NB4 (cell line): ENCODE measurements around the gene KIF6.
"Not testable (repeated sequence)": the region's sequence is repeated elsewhere in the genome, so short reads cannot be mapped to it uniquely, and the experiment has no call there.

ENCODE experiments used
- DNase-seq: peaks from one replicate; pipeline ENCODE4 v3.0.0; 2010; ENCODE audit warnings: low read depth
- H3K4me3 ChIP-seq: one replicate; pipeline ENCODE4 v1.5.1; 2011; ENCODE audit warnings: mild to moderate bottlenecking, low read depth, low read length, moderate library complexity
- CTCF ChIP-seq: IDR thresholded peaks from one replicate; pipeline ENCODE4 v1.5.1; 2012; ENCODE audit warnings: low read depth, low read length
- MAX ChIP-seq: IDR thresholded peaks from 2 replicates; pipeline ENCODE4 v1.6.1; 2011; ENCODE audit warnings: low read depth, low read length
- MYC ChIP-seq: IDR thresholded peaks from 2 replicates; pipeline ENCODE4 v1.6.1; 2011; ENCODE audit warnings: low read depth, low read length
- POLR2A ChIP-seq: IDR thresholded peaks from 2 replicates; pipeline ENCODE4 v1.6.1; 2011; ENCODE audit warnings: mild to moderate bottlenecking; ENCODE audit not compliant: insufficient read length; ENCODE audit errors: extremely low read depth

The KIF6 gene

GRCh38 chr6:39508515-39508914, 216.7 kb downstream of the KIF6 start:
- no peak for DNase-seq
- TF ChIP-seq MYC (no peak), CTCF (no peak), MAX (no peak), POLR2A (no peak)
- H3K4me3 ChIP-seq: no peak overlapping the region

GRCh38 chr6:39507331-39507998, 217.7 kb downstream of the KIF6 start:
- DNase-seq: no peak
- TF ChIP-seq MYC (no peak), POLR2A (no peak), MAX (no peak)
- H3K4me3 ChIP-seq: no peak overlapping the region

GRCh38 chr6:39502362-39502955, 222.7 kb downstream of the KIF6 start:
- H3K4me3 ChIP-seq, DNase-seq: not testable (repeated sequence)

GRCh38 chr6:39499053-39499452, 226.2 kb downstream of the KIF6 start:
- TF ChIP-seq CTCF: no peak
- no peak for TF ChIP-seq MYC
- no peak for TF ChIP-seq POLR2A
- TF ChIP-seq MAX: no peak
- no peak overlapping the region for H3K4me3 ChIP-seq
- DNase-seq: no peak

GRCh38 chr6:39498096-39498495, 227.1 kb downstream of the KIF6 start:
- TF ChIP-seq MYC: no peak
- no peak for TF ChIP-seq CTCF
- no peak for TF ChIP-seq MAX
- no peak for TF ChIP-seq POLR2A
- H3K4me3 ChIP-seq: no peak overlapping the region
- DNase-seq: no peak

GRCh38 chr6:39496915-39497314, 228.3 kb downstream of the KIF6 start:
- DNase-seq: no peak
- no peak overlapping the region for H3K4me3 ChIP-seq

More at GRCh38 chr6:39496915-39497314, 228.3 kb downstream of the KIF6 start:
- TF ChIP-seq CTCF (no peak), MYC (no peak), MAX (no peak), POLR2A (no peak)
